ENCODE measurements around the gene MYL4. TPM values are rescaled to one million over a fixed set of nuclear protein-coding genes. Genes with fewer than 3 reads are reported as not detected.
"Not testable (repeated sequence)": the region's sequence is repeated elsewhere in the genome, so short reads cannot be mapped to it uniquely, and the experiment has no call there.

The MYL4 gene
- total RNA-seq, 1 donor from 2014 or later = 133 TPM

DNA sequence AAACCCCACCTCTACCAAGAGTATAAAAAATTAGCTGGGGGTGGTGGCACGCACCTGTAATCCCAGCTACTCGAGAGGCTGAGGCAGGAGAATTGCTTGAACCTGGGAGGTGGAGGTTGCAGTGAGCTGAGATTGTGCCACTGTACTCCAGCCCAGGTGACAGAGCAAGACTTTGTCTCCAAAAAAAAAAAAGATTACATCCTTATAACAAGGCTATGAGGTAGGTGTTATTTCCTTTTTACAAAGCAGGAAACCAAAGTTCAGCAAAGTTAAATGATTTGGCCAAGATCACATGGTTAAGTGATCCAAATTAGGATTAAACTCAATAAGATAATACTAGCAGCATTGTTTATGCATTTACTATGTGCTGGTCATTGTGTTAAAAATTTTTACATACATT, 8.1 kb downstream of the MYL4 start:
- DNase-seq; ATAC-seq; intact Hi-C loops (cut with micrococcal nuclease): not testable (repeated sequence)

DNA sequence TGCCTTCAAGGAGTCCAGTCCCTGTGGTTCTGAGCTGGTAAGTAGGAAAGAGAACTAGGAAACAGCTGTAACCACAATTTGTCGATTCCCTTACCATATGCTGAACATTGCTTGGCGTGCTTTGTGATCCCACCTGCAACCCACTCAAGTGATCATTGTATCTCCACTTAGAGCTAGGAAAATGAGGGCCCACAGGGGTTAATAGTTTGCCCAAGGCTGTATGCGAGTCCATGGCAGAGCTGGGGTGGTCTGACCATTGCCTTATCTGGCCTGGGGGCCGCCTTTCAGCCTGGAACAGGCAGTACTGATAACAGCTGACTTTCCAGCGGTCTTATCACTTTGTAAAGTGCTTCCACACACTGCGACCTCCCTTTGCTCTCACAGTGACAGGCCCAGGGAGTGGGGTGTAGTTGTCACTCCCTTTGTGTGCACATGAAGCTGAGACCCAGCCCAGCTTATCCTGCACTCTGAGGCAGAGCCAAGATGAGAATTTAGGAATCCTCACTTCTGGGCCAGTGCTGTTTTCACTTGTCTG, 9.8 kb downstream of the MYL4 start:
- intact Hi-C loops (cut with micrococcal nuclease) = no loop called here
- ATAC-seq (peak; percentile 87), DNase-seq (peak; percentile 43)

DNA sequence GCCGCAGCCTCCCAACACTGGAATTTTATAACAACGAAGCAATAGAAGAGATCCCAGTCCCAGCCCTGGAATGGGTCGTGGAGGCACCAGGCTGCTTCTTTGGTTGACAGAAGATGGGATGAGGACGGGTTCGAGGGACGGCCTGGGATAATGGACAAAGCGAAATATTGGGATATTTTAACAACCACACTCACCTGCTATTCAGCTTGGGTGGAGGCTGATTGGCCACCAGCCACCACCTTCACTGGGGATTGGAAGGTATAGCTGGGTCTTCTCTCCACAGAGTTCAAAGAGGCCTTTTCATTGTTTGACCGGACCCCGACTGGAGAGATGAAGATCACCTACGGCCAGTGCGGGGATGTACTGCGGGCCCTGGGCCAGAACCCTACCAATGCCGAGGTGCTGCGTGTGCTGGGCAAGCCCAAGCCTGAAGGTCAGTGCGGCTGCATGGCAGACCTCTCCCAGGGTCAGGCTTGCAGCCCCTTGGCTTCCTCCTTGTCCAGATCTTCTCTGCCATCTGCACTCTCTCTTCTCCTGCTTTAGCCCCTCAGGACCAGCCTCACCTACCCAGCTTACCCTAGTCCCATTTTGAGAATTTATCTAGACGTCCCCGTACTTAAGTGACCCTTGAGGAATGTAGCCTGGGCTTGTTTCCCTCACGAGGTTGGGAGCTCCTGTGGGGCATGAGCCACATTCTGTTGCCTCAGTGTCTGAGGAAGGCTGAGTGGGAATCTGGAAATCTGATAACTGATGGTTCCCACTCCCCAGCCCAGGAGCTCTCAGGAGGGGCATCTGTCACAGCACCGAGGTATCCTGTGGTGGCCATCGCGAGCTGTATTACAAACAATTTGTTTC, 10.7 kb downstream of the MYL4 start:
- ATAC-seq (peak; percentile 18), DNase-seq (no peak)
- intact Hi-C loops (cut with micrococcal nuclease) = no loop called here

DNA sequence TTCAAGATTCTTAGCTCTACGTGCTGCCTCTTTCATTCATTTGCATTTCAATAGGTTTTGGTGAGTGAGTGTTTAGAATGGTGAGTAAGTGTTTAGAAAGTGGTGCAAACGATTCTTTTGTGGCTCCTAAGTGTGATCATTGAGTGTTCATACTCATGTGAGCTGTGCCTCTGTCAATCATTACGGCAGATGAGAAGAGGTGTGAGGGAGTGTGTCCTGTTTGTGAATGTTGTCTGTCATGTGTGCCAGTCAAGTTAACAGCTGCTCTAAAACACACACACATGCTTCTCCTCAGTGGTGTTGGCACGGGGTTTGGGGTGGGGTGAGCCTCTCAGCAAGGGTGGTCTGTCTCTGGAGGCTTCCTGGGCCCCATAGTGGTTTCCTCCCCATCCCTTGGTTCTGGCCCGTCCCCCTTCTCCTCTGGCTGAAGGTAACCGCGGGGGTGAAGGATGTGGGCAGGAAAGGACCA, 11.4 kb downstream of the MYL4 start:
- no peak for ATAC-seq
- intact Hi-C loops (cut with micrococcal nuclease) = no loop called here
- DNase-seq = no peak

DNA sequence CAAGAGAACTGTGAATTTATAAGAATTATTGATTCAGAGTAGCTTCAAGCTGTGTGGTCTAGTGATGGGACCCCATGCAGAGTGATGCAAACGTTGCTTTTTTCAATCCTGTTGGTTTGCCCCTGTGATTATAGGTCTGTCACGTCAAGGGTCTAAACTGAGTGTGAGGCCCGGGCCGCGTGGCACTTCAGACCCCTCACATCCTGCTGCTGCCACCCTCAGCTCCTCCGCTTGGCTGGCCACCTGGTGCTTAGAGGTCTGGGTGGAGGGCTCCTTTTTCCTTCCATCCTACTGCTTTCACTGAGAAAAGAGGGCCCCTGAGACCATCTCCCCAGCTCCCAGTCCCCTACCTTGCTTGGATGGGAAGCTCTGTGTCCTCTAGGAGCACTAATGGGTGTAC, 12.0 kb downstream of the MYL4 start:
- no peak for ATAC-seq
- intact Hi-C loops (cut with micrococcal nuclease) = no loop called here
- DNase-seq = no peak

DNA sequence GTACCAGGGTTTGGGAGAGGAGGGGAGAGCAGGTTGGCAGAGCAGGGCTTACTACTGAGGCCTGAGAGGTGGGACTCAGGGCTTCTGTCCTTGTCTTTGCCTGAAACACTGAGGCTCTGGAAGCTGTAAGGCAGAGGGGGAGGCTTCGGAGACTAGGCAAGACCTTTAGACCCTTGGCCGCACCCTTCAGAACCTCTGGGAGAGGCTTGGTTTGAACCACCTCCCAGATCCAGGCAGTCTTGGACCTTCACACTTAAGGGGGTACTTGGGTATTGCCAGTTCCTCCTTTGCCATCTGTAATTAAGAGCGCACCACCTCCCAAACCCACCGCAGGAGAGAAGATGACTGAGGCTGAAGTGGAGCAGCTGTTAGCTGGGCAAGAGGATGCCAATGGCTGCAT, 12.9 kb downstream of the MYL4 start:
- intact Hi-C loops (cut with micrococcal nuclease) = no loop called here
- no peak for DNase-seq

DNA sequence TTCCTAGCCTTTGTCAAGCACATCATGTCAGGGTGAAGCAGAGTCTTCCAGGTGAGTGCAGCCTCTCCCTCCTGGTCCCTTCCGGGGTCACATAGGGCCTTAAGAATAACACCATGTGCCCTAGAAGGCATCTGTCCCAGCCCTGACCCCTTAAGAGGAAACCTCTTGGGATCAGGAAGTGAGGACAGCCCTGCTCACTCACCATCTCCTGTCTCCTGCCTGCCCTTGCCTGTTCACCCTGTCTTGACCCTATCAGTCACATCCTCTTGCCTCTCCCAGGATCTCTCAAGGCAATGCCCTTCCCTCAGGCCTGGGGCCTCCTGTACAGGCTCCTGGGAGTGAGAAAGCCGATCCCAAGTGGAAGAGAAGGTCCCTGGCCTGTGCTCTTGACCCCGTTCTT, 13.9 kb downstream of the MYL4 start:
- intact Hi-C loops (cut with micrococcal nuclease) = no loop called here
- ATAC-seq = no peak
- DNase-seq = no peak

More for the DNA sequence above, 12.9 kb downstream of the MYL4 start:
- no peak for ATAC-seq

DNA sequence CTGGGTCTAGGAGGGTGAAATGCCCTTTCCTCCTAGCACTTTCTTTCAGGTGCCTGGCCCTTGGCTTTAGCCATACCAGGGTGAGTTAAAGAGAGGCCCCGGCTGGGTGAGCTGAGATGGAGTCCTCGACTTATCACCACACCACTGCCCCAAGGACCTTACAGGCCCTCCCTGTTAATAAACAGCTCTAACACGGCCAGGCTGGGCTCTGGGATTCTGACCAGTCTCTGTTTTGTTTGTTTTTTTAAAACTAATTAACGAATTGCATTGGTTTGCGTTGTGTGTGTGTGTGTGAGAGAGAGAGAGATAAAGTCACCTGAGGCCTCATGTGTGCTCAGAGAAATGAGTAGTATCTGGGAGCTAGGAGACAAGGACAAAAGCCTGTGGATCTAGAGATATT, 14.3 kb downstream of the MYL4 start:
- no peak for DNase-seq
- intact Hi-C loops (cut with micrococcal nuclease) = no loop called here
- ATAC-seq = no peak

DNA sequence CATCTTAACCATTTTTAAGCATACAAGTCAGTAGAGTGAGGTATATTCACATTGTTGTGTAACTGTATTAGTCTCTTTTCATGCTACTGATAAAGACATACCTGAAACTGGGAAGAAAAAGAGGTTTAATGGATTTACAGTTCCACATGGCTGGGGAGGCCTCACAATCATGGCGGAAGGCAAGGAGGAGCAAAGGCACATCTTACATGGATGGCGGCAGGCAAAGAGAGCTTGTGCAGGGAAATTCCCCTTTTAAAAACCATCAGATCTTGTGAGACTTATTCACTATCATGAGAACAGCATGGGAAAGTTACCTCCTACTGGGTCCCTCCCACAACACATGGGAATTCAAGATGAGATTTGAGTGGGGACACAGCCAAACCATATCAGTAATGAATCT, 14.9 kb downstream of the MYL4 start:
- ATAC-seq; DNase-seq; intact Hi-C loops (cut with micrococcal nuclease): not testable (repeated sequence)

DNA sequence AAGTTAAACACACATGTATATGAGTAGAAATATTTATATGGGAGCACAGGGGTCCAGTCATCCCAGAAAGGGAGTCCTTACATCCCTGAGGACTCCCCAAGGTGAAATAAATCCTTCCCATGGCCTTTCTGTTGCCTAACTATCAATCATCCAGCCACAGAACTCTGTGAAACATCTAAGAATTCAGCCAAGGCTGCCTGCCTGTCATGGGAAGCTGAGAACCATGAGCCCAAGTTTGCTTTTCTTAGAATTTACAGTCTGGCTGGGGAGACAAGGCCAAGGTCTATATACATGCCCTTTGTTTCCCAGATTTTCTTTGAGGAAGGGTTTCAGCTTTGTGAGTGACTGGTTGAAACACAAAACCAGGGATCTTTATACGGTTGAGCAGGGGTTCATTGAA, 15.8 kb downstream of the MYL4 start:
- ATAC-seq (peak; percentile 2), DNase-seq (no peak)
- intact Hi-C loops (cut with micrococcal nuclease) = no loop called here

DNA sequence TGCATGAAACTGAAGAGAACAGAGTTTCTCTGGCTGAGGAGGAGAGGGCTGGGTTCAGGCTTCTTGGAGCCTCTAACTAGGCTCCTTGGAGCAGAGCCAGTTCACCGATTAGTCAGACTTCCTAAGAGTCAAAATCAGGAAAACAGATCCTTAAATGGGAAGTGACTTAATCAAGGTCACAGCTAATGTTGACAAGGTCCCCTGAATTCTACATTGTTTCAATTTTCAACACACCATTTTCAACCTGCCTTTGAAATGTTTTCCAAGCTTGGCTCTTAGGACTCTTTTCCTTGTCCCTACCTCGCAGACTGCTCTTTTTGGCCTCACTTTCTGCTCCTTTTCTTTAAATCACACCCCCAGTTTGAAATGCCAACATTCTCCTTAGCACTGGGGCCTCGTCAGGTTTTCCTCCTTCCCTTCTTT, 16.3 kb downstream of the MYL4 start:
- intact Hi-C loops (cut with micrococcal nuclease) = no loop called here
- ATAC-seq (peak; percentile 74), DNase-seq (no peak)

DNA sequence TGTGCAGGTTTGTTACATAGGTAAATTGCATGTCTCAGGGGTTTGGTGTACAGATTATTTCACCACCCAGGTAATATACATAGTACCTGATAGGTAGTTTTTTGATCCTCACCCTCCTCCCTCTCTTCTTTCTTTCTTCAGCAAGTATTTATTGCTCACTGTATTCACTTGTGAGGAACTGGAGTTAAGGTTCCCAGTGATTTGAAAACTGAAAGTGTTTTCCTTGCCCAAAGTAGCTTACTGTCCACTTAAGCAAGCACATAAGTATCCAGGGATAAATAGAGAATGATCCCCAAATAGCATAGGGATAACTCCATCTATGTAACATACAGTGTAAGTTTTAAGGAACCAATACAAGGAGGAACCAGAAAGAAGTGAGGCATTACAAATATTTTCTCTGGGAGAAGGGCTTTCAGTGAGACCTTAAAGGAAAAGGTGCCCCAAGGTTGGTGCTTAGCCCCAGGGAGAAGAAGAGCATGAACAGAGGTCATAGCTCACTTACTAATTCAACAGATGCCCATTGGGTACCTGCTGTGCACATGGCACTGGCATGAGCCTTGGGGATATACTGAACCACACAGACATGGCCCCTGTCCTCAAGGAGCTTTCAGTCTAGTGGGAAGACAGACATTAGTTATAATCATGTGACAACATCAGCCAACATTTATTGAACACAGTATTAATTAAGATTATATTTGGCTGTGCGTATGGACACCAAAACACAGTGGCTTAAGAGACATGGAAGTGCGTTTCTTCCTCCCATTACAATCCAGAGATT, 17.0 kb downstream of the MYL4 start:
- no peak for DNase-seq
- ATAC-seq = no peak
- intact Hi-C loops (cut with micrococcal nuclease) = no loop called here

DNA sequence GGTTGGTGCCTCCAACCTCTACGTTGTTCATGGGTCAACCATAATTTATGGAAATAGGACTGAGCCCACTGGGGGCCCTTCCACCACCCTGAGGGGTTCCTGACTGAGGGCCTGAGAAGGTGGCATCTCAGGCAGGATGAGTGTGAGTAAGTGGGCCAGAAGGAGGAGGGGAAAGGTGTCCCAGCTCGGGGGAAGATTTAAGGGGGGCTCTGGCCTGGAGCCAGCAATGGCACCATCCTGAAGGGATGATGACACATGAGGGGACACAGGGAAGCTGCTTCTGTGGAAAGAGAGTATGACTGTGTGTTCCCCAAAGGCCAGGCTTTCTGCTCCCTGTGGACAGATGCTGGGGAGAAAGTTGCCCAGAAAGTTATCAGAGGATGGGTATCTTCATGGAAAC, 18.7 kb downstream of the MYL4 start:
- ATAC-seq (no peak), DNase-seq (no peak)
- intact Hi-C loops (cut with micrococcal nuclease) = no loop called here

DNA sequence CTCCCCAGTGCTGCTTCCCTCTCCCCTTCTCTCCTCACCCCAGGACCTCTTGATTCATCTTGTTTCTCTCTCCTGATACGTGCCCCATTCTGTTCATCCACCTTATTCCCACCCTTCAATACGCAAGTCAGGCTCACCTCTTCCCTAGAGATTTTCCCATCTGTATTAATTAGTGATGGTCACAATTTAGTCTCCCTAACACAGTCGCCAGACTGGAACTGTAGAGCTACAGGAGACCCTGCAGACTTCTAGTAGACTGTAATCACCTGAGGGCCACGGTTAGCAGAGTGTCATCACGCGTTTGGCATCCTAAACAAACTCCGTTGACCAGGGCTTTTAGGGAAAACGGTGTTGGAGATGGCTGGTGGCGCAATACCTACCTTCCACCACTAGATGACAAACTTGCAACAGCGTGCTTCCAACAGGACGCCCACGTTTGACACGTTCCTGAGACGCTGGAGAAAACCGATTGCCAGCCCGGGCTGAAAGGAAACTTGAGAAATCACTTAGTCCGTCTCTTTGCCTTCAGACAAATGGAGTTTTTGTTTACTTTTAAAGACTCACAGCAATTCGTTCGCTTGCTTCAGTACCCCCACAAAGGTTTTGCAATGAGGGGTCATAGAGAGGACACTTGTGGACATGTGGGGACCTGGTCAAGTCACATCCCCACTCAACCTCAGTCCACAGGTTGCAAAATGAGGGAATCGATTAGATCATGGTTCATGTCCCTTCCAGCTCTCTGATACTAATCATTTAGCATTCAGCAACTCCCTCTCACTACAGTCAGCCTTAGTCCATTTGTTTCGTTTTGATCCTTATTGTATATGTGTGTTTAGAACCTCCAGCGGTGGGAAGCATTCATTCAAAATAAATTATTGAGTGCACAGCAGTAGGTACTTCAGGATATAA, 20.6 kb downstream of the MYL4 start:
- intact Hi-C loops (cut with micrococcal nuclease) = no loop called here
- ATAC-seq (peak; percentile 82), DNase-seq (peak; percentile 79)

DNA sequence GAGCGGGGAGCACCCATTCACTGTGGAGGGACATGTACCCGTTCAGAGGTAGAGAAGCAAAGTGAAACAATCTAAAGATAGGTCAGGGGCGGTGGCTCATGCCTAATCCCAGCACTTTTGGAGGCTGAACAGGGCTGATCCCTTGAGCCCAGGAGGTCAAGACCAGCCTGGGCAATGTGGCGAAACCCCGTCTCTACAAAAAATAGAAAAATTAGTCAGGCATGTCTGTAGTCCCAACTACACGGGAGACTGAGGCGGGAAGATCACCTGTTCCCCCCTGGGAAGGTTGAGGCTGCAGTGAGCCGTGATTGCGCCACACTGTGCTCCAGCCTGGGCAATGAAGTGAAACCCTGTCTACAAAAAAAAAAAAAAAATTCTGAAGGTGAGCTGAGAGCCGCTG, 21.7 kb downstream of the MYL4 start:
- intact Hi-C loops (cut with micrococcal nuclease) = loop anchor here (1.0 kb wide), 1 partner anchor 84 kb away; no protein-coding TSS in a partner anchor
- ATAC-seq = no peak

DNA sequence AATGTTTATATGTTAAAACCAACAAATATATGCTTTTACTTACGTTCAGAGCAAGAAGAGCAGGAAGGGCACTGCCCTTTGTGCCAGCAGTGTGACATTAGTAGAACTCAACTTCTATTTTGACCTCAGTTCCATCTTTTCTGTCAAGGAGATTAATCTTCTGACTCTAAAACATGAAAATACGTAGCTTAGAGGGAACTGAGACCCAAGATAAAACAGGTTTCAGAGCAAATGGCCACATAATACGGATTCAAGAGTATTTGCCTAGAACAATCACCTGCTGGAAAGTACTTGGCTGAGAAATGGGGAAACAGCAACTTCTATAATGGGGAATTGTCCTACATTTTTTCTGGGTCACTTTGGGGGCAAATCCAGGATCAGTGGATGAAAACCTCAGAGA, 22.2 kb downstream of the MYL4 start:
- no peak for DNase-seq
- intact Hi-C loops (cut with micrococcal nuclease) = loop anchor here (1.0 kb wide), 1 partner anchor 84 kb away; no protein-coding TSS in a partner anchor

More for the DNA sequence above, 21.7 kb downstream of the MYL4 start:
- DNase-seq = no peak

DNA sequence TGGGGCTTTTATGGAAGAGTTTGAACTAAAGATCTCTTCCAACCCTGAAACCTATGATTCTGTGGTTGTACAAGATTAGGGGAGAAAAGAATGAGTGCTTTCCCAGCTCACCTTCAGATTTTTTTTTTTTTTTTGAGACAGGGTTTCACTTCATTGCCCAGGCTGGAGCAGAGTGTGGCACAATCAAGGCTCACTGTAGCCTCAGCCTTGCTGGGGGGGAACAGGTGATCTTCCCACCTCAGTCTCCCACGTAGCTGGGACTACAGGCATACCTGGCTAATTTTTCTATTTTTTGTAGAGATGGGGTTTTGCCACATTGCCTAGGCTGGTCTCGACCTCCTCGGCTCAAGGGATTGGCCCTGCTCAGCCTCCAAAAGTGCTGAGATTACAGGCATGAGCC, 22.7 kb downstream of the MYL4 start:
- intact Hi-C loops (cut with micrococcal nuclease) = loop anchor here (1.0 kb wide), 1 partner anchor 83 kb away; no protein-coding TSS in a partner anchor
- ATAC-seq (no peak), DNase-seq (no peak)

More for the DNA sequence above, 22.2 kb downstream of the MYL4 start:
- no peak for ATAC-seq

DNA sequence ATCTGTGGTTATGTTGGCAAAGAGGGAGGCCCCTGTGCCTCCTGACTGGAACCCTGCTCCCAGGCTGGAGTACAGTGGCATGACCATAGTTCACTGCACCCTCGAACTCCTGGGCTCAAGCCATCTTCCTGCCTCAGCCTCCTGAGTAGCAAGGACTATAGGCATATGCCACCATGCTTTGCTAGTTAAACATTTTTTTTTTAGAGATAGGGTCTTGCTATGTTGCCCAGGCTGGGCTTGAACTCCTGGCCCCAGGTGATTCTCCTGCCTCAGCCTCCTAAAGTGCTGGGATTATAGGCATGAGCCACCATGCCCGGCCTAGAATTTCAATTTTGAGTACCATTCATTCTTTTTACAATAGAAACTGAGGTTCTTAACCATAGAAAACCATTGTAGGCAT, 23.3 kb downstream of the MYL4 start:
- ATAC-seq (no peak), DNase-seq (no peak)
- intact Hi-C loops (cut with micrococcal nuclease) = no loop called here

DNA sequence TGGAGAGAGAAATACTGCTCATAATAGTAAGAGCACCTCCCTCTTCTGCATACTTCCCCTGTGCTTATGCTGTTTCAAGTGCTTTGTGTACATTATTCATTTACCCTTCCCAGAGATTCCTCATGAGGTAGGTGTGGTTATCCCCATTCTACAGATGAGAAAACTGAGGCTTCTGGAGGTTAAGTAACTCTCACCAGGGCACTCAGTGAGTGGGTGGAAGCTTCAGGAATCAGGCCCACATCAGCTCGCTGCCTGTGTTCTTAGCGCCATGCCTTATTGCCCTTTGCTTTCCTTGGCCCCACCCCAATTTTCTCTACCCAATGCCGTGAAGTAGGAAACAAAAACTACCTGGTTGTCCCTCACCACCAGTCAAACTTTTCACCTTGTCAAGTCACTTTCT, 26.4 kb downstream of the MYL4 start:
- intact Hi-C loops (cut with micrococcal nuclease) = no loop called here
- DNase-seq = no peak
- ATAC-seq = no peak

Data from left ventricle myocardium superior (tissue), 1 donor.